NB4 (cell line): ENCODE data around the gene RNF32.

ENCODE experiments used
- DNase-seq: peaks from one replicate; pipeline ENCODE4 v3.0.0; 2010; ENCODE audit warnings: low read depth
- H3K4me3 ChIP-seq: one replicate; pipeline ENCODE4 v1.5.1; 2011; ENCODE audit warnings: mild to moderate bottlenecking, low read depth, low read length, moderate library complexity
- MYC ChIP-seq: IDR thresholded peaks from 2 replicates; pipeline ENCODE4 v1.6.1; 2011; ENCODE audit warnings: low read depth, low read length
- POLR2A ChIP-seq: IDR thresholded peaks from 2 replicates; pipeline ENCODE4 v1.6.1; 2011; ENCODE audit warnings: mild to moderate bottlenecking; ENCODE audit not compliant: insufficient read length; ENCODE audit errors: extremely low read depth
- TF ChIP-seq, protein P1 (sequence below): IDR thresholded peaks from one replicate; pipeline ENCODE4 v1.5.1; 2012; ENCODE audit warnings: low read depth, low read length
- TF ChIP-seq, protein P2 (sequence below): IDR thresholded peaks from 2 replicates; pipeline ENCODE4 v1.6.1; 2011; ENCODE audit warnings: low read depth, low read length

The RNF32 gene

DNA sequence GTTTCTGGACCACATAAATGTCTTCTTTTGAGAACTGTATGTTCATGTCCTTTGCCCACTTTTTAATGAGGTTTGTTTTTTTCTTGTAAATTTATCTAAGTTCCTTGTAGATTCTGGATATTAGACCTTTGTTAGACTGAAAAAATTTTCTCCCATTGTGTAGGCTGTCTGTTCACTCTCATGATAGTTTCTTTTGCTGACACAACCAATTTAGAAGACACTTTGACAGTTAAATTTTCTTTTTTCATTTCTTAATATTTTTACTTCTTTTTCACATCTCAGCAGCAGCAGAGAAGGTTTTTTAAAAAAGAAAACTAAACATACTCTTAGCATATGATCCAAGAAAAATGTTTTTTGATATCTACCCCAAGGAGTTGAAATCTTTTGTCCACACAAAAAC, 61.8 kb downstream of the RNF32 start:
- no peak overlapping the region for H3K4me3 ChIP-seq
- TF ChIP-seq, protein P1, sequence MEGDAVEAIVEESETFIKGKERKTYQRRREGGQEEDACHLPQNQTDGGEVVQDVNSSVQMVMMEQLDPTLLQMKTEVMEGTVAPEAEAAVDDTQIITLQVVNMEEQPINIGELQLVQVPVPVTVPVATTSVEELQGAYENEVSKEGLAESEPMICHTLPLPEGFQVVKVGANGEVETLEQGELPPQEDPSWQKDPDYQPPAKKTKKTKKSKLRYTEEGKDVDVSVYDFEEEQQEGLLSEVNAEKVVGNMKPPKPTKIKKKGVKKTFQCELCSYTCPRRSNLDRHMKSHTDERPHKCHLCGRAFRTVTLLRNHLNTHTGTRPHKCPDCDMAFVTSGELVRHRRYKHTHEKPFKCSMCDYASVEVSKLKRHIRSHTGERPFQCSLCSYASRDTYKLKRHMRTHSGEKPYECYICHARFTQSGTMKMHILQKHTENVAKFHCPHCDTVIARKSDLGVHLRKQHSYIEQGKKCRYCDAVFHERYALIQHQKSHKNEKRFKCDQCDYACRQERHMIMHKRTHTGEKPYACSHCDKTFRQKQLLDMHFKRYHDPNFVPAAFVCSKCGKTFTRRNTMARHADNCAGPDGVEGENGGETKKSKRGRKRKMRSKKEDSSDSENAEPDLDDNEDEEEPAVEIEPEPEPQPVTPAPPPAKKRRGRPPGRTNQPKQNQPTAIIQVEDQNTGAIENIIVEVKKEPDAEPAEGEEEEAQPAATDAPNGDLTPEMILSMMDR, result no peak
- TF ChIP-seq, protein P2, sequence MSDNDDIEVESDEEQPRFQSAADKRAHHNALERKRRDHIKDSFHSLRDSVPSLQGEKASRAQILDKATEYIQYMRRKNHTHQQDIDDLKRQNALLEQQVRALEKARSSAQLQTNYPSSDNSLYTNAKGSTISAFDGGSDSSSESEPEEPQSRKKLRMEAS, result no peak
- TF ChIP-seq POLR2A (no peak), MYC (no peak)
- DNase-seq, result no peak

DNA sequence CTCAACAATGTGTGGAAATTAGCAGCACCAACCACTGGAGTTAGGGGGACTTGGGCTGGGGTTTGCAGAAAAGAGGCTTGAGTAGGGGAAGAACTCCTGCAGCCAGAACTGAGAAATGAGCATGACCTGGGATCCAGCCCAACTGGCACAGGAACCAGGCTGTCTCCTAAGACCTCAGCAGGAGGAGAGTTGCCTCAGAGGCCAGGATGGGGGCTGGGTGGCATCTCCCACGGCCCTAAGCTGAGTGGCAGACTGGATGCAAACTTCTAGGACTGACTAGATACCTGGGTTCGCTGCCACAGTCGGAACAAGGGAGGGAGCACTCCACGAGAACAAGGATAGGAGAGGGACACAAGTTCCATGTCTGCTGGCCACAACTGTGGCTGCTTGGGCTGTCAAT, 62.6 kb downstream of the RNF32 start:
- TF ChIP-seq MYC (no peak), POLR2A (no peak)
- TF ChIP-seq, protein P2, result no peak
- TF ChIP-seq, protein P1, result no peak
- H3K4me3 ChIP-seq, result no peak overlapping the region
- no peak for DNase-seq

DNA sequence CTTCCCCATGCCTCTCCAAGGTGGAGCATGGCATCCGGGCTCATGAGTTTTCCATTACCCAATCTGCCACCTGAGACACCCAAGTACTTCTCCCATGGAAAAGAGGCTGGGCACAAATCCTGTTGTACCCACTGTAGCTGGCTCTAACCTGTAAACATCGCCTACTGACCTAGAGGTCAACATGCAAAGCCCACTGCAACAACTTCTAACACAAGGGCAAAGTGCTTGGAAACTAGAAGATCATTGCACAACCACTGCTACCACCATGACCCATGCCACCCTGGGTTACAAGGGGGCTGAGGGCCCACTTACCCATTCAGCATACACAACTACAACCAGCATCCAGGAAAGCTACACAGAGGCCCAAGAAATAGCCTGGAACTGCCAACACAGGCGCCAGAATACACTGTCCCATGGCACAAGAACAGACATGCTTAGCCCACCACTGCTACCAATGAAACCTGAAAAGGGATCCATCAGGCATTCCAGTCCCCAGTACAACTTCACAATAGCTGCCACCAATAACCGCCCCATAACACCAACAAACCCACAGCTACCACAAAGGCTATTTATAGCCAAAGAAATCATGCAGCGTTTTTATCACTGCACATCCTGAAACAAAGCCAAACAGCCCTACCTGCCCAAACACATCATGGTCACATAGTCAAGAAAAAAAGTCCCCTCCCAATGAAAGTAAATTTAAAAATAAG, 63.4 kb downstream of the RNF32 start:
- no peak for DNase-seq
- H3K4me3 ChIP-seq, result no peak overlapping the region
- TF ChIP-seq POLR2A, result no peak
- no peak for TF ChIP-seq MYC
- TF ChIP-seq, protein P2, result no peak
- TF ChIP-seq, protein P1, result no peak

DNA sequence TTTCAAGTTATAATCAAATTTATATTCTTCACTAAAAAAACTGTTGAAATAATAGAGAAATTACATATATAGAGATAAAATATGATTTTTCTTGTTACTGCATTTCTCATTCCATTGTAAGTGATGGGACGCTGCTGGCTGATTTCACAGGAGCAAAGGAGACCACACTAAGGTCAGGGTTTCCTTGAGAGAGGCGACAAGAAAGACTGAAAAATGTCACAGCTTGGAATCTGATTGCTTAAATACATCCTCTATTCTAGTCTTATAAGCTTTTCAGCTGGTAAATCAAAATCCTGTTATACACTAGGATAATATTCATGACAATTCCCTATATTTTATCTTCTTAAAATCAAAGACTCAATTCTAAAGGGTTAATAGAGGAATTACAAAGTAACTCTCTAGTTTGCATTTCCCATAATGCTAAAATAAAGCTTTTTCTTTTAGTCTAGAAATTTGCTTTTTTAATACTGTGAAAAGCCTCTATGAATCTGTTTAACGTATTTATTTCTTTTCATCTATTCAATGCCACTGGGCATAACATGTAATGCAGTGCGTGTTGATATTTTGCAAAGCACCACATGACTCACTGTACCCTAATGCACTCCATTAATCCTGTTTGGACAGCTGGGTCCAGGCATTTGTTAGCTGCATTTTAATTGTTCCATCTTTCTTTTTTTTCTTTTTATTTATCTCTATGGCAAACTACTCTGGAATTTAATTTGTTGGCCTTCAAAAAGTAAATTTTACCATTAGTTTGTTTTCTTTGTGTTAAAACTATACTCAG, 81.7 kb downstream of the RNF32 start:
- DNase-seq, result no peak
- H3K4me3 ChIP-seq, result no peak overlapping the region
- no peak for TF ChIP-seq MYC
- no peak for TF ChIP-seq POLR2A

DNA sequence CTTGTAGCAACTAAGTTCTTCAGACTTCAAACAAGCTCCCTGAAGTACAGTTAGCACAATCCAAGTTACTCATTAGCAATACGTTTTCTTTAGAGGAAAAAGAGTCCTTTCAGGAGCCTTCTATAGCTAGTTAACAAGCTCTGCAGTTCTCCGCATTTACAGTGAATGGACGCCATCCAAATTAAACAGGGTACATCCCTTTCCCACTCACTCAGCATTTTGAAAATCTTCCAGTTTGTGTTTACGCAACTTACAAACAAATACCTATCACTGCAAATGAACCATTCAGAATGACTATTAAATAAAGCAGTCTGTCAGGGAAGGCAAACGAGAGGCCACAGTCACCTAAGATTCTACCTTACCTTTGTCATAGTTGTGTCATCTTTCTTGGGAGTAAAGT, 84.5 kb downstream of the RNF32 start:
- TF ChIP-seq MYC (no peak), POLR2A (no peak)
- TF ChIP-seq, protein P2, result no peak
- TF ChIP-seq, protein P1, result no peak
- H3K4me3 ChIP-seq, result no peak overlapping the region
- no peak for DNase-seq

DNA sequence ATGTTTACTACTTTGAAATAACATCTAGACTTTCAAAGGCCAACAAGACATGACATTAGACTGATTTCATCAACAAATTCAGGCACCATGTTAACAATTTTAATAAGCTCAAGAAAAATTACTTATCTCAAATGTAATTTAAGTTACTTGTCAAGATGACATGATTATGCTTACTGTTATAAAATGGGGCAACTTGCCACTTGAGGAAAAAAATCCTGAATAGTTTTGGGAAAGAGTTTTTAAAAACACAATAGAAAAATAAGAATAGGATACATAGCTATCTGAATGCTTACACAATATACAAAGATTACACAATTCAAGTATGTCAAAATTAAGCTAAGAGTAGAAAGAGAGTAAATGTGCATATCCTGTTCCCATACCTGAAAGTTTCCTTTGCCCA, 85.4 kb downstream of the RNF32 start:
- TF ChIP-seq, protein P2, result no peak
- TF ChIP-seq MYC (no peak), POLR2A (no peak)
- TF ChIP-seq, protein P1, result no peak
- no peak for DNase-seq
- H3K4me3 ChIP-seq, result no peak overlapping the region
